NCI-H446 (cell line): ENCODE results near the gene SLC24A1.

ENCODE experiments used
- DNase-seq, 2 experiments: peaks; one replicate each; lab custom pipeline; 2025; lab: John Stamatoyannopoulos, UW

Gene SLC24A1

DNA sequence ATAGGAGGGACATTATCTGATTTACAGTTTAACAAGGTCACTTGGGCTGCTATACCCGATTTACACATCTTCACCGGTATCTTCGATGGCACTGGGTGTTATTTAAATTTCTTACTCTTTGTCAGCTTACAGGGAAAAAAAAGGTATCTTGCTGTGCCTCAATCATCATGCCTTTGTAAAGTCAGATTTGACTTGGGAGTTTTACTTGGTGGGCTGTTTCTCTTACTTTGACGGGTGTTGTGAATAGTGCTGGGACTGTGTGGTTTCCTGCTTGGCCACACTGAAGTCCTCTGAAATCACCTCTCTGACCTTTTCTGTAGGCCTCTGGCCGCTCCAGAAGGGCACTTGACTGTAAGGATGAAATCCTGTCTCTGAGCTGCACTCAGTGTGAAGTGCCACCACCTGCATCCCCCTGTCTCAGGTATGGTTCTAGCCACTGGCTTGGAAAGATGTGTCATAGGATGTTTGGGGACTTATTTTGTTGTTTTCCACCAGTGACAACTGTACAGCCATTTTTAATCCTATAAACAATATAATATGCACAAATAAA lies 3.1 kb upstream of the SLC24A1 start:
- no peak for DNase-seq

DNA sequence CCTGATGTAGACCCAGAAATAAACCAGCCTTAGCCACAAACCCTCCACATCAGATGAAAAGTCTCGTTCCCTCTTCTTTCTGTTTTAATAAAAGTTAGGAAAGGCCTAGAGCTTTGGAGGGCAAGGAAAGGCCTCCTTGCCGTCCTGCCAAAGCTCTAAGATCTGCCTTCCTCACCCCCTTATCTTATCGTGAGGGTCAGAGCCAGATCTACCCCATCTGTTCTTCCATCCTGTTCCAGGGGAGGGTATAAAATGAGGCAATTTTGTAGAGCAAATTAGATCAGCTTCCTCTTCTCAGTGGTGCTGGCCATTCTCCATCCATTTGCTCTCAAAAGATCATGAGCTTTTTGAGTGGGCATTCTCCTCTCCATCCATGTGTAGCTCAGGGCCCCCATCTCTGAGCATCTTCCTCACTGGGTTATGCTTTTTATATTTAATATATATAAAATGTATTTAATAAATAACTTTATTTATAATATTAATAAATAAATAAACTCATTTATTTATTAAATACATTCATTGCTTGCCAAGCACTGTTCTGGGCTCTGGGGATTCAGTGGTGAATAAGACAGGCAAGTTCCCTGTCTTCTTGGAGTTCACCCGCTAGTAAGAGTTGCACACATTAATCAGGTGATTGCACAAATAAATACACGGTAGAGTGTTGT lies 2.0 kb upstream of the SLC24A1 start:
- no peak for DNase-seq

DNA sequence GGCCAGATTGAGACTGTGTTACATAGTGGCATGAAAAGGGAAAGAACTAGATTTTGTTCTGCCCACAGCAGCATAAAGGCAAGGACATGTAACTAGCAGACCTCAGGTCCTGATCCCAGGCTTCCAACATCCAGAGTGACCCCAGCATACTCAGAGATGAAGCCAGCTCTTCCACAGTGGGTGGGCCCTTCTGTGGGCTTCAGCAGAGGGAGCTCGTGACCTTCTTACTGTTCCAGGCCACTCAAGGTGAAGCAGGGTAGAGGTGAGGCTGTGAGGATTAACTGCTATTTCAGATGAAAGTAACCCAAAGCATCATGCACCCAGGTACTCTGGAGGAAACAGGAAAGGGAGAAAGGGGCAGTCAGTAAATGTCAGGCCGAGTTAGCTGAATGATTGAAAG lies 905 bp upstream of the SLC24A1 start:
- DNase-seq: no peak

DNA sequence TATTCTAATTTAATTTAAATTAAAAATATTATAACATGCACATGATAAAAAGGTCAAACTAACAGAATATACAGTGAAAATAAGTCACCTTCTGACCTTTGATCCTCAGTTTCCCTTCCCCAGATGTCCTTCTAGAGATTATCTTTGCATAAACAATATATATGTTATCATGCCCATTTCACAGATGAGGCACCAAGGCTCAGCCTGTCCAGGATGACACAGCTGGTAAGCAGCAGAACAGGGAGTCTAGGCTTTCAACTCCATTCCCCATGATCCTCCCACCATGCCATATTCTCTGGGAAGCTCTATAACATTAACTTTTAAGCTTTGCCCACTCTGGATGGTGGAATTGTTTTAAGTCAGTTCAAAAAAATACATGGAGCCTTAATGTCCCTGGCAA lies 1.4 kb downstream of the SLC24A1 start:
- no peak for DNase-seq

DNA sequence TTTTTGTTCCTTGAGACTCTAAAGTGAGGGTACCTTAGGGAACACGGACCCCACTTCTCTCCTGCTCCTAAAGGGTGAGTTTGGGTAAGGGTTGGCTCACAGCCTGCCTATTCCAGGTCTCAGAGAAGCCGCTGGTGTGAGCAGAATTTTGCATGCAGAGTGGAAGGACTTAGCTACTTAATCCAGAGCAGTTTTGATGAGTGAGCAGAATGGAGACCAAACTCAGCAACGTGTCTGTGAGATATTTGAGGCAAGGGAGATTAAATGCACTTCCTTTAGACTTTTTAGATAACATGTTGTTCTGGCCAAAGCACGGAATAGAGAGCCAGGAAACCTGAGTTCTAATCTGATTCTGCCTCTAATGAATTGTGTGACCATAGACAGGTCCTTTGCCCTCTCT lies 5.1 kb downstream of the SLC24A1 start:
- no peak for DNase-seq

DNA sequence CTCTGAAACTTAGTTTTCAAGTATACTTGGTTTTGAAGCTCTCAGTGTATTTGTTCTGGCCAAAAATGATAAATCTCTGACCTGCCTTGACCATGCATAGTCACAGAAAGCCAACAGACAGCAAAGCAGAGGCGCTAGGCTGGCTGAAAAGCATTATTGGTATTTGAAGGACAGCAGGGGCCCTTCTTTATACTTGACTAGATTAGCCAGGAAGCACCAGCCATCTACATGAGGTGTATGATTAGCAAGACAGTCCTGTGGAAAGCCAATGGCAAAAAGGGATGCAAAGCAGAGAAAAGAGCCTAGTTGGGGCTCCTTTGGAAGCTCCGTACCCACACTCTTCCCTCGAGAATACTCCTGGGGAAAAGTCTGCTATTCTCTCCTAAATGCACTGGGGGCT lies 7.8 kb downstream of the SLC24A1 start:
- no peak for DNase-seq

DNA sequence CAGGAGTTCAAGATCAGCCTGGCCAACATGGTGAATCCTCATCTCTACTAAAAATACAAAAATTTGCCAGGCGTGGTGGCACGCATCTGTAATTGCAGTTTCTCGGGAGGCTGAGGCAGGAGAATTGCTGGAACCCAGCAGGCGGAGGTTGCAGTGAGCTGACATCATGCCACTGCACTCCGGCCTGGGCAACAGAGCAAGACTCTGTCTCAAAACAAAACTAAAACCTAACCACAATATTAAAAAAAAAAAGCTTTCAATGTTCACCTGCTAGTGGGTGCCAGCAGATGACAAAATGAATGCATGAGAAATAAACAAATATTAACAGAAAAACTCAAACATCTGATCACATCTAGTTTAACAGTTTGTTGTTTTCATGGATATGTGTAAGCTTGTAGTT lies 9.0 kb downstream of the SLC24A1 start:
- no peak for DNase-seq

DNA sequence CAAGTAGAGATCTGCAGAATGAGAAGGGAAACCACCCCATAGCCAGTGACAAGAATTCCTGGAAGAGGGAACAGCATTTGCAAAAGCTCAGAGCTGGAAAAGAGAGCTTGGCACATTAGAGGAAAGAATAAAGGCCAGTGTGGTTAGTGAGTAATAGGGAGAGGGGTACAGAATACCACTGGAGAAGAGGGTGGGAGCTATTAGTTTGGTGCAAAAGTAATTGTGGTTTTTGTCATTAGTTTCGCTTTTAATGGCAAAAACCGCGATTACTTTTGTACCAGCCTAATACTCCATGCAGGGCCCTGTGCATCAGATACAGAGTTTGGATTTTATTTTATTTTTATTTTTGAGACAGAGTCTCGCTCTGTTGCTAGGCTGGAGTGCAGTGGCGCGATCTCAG lies 9.8 kb downstream of the SLC24A1 start:
- DNase-seq: no peak

DNA sequence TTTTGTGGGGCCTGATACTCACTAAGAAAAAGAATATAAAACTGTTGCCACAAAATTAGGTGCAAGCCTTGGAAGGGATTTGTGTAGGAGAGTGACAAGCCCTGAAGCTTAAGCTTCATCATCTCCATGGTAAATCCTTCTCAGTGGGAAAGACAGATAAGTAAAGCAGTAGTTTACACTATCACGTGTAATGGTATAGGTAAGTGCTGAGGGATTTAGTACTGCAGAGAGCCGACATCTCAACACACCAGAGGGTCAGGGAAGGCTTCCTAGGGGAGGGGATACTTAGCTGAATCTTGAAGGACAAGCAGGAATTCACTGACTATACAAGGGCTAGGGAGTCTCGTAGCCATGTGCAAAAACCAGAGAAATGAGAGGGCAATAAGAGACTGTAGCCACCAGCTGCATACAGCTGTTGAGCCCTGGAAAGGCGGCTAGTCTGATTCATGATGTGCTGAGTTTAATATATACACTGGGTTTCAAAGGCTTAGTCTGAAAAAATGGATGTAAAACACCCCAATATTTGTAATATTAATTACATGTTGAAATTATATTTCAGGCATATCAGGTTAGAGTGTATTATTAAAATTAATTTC lies 11.1 kb downstream of the SLC24A1 start:
- no peak for DNase-seq

DNA sequence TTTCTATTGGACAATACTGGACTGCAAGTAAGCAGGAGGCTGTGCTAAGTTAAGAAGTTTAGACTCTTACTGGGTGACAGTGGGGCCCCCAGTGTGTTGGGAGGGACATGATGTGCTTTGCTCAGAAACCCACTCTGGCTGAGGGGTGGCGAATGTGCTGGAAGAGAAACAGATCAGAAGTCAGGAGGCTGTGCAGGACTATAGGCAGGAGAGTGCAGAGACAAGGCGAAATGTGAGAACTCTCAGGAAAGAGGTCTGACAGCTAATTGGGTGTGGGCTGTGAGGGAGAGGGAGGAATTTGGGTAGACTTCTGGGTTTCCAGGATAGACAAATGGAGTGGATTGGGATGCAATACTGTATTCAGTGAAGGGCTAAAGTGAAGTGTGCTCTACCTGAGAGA lies 12.0 kb downstream of the SLC24A1 start:
- DNase-seq: no peak

DNA sequence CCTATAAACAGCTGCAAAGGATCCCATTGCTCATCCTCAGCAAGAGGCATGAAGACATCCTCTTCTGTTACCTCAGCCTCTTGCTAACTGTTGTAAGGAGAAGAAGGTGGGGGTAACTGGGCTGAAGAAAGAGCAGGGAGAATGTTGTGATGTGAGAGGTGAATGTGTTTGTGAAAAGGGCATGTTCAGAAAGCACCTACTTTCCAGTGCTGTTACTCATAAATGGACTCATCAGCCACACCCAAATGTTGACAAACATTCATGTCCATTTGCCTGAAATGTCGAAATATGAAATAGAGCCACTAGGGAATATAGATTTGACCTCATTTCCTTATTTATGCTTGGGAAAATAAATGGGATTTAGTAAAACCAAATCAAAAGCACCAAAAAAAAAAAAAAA lies 12.6 kb downstream of the SLC24A1 start:
- DNase-seq: no peak

DNA sequence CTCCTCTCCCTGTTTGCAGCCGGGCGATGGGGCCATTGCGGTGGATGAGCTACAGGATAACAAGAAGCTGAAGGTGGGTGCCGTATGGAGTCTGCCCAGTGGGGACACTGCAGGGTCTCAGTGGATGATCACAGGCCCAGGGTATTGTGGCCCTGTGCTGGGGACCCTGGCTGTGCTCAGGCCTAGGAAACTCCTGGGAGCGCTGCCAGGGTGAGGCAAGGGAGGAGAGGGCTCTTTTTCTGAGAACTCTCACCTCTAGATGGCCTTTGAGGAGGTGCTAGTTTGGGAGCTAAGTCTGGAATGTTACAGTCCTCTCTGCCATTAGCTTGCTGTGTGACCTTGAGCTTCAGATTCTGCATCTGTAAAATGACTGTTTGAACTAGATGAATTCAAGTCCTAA lies 16.4 kb downstream of the SLC24A1 start:
- DNase-seq: no peak

DNA sequence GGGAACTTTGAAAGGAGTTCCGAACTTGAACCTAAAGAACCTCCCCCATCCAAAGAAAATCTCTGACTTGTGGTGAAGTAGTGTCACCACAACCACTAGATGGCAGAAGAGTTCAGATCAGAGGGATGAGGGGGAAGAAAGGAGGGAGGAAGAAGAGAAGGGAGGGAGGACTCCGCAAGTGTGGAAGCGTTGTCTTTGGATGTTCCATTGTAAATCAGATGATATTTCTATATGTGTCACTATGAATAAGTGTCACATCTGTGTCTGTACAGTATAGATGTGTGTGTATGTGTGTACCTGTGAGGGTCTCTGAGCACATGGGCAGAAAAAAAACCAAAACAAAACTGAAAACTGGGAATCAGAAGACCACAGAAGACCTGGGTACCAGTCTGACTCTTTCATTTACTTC lies 16.9 kb downstream of the SLC24A1 start:
- DNase-seq: peak; percentile 27 to 72

DNA sequence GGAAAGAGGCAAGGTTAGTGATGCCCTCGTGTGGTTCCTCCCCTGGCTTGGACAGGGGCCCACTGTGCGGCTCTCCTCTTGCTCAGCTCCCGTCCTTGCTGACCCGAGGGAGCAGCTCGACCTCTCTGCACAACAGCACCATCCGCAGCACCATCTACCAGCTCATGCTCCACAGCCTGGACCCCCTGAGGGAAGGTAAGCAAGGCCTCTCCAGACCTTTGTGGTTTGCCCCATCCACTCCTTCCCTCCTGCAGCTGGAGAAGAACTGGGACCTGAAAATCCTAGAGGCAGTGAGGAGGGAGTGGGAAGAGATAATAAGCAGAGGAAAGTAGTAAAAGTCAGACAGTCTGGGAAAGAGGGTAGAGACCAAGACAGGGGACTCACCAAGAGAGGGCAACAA lies 17.8 kb downstream of the SLC24A1 start:
- no peak for DNase-seq

DNA sequence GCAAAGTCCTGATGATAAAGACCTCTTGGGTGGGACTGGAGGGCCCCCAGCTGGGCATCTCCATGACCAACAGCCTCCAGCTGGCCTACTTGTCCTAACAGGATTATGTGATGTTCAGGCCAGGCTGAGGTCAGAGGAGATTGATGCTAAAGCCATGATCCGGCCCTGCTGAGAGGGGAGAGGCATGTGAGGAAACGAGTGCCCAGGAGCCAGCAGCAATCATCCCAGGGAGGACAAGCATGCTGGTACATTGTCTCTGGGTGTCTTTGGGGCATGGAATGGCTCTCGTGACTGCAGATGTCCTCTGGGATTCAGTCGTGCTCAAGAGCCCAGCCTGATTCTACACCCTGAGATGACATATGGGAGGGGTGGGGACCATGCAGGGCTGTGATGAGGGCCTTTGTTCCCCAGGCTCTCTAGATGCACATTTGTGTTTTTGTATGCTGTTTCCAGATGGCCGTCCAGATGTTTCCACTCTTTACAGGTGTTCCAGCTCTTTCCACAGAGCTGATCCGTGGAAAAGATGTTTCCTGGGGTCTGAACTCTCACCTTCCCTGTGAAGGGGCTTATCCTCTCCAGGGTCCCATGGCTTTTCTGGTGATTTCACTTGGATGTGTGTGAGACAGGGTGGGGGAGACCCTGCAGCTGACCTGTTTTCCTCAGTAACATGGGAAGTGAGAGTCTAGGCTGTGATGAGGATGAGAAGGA lies 20.2 kb downstream of the SLC24A1 start:
- DNase-seq: no peak

DNA sequence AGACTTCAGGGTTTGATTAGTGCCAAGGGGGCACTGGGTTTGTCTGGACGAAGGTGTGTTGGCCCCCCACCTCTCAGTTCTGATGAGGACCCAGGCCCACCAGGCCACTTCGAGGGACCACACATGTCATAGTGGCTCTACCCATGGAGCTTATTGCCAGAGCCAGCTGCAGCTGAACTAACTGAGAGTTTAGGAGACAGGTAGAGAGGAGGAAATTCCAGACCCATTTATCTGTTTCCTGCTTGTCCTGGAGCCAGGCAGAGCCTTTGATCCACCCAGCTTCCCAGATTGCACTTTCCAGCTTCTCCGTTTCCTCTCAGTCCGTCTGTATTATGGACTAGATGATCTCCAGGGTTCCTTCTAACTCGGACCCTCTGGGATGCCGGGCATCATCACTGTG lies 20.9 kb downstream of the SLC24A1 start:
- no peak for DNase-seq

DNA sequence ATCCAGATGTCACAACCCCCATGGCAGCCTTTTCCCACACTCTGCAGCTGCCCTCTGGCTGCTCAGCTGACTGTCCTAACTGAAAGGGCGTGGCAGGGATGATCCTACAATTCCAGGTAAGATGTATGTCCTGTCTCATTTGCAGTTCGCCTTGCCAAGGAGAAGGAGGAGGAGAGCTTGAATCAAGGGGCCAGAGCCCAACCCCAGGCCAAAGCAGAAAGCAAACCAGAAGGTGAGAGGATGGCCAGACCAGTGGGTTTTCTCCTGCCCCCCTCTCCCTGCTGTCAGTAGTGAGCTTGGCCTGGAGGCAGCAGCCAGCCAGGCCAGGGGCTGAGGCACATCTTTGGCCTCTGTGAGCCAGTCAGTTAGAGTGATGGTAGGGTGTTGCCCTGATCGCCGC lies 22.5 kb downstream of the SLC24A1 start:
- DNase-seq: no peak

DNA sequence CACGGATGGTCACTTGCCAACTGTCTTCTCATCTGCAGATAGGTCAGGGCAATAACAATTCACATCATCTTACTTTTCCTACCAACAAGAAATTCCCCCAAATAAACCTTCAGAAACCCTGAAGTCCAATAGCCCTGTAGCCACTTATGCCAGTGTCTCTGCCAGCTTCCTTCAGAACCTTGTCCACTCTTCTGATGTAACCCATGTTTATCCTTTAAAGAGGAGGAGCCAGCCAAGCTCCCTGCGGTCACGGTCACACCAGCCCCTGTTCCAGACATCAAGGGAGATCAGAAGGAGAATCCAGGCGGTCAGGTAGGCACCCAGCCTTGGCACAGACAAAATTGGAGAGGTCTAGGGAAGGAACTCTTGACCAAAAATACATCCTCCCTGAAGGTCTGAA lies 23.7 kb downstream of the SLC24A1 start:
- DNase-seq: no peak

DNA sequence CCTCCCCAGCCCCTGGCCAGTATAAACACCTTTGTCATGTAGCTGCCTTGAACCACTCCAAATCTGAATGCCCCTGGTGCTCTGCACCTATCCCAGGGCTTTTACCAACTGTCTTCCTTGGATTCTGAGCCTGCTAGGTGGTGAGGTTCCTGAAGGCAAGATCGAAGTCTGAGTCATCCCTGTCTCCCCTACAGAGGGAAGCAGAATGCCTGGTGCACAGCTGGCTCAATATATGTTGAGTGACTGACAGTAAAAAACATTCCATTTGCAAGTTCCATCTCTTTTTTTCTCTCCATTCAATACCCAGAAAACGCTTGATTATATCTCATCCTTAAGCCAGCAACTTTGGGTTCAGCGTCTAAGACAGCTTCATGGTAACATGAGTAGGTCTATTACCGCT lies 24.7 kb downstream of the SLC24A1 start:
- DNase-seq: no peak

DNA sequence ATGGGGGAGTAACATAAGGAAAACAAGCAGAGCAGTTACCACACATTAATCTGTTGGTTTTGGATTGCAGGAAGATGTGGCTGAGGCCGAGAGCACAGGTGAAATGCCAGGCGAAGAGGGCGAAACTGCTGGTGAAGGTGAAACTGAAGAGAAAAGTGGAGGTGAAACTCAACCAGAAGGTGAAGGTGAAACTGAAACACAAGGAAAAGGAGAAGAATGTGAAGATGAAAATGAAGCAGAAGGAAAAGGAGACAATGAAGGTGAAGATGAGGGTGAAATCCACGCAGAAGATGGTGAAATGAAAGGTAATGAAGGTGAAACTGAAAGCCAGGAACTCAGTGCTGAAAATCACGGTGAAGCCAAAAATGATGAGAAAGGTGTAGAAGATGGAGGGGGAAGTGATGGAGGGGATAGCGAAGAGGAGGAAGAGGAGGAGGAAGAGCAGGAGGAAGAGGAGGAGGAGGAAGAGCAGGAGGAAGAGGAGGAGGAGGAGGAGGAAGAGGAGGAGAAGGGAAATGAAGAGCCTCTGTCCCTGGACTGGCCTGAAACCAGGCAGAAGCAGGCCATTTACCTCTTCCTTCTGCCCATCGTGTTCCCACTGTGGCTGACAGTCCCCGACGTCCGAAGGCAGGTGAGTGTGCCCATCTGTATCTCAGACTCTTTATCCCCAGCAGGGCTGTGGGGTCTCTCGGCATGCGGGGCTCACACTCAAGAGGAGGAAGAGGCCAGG lies 28.7 kb downstream of the SLC24A1 start:
- DNase-seq: no peak

DNA sequence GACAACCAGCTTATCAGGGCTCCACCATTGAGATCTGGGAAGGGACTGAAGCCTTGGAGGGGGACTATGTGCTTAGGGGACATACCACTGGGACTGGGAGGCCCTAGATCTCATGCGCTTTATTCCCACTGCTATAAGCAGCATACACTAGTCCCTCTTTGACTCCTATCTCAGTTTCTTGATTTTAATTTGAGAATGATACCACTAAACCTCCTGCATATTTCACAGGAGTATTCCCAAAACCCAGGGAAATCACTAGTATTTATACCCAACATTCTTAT lies 29.2 kb downstream of the SLC24A1 start:
- DNase-seq: no peak

DNA sequence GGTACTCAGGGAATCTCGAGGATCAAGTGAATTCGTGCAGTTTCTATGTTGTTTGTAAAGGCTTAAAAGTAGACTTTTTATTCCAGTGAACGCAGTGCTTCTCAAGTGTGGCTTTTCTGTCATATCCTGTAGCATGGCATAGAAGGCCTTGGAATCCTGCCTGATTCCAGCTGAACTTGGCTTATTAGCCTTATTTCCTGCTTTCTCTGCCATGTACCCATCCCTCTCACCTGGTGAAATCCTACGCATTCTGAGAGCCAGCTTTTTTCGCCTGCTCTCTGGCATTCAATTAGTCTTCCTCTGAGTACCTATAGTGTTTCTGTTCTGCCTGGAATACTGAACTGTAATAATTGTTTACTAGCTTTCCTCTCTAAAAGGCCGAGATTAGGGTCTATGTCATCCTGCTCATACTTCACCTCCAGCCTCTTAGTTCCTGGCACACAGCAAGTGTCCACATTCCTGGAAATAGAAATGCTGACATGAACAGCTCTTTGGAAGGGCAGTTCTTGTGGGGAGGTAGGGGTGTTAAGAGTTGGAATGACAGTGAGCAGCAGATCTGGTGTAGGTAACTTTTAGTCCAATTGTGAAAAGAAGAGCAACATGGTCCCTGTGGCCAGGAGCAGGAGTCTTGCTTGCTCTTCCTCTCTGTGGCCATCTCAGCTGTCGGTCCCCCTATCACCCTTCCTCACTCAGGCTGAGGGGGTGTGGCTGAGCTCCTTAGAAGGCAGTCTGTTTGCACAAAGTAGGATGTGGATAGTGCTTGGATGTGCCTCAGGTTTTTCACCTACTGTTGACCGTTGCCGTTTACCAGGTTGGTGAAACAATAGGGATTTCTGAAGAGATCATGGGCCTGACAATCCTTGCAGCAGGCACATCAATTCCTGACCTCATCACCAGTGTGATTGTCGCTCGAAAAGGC lies 30.4 kb downstream of the SLC24A1 start:
- DNase-seq: no peak
